ENCODE measurements around the gene FAT2. TPM values are rescaled to one million over a fixed set of nuclear protein-coding genes. Genes with fewer than 3 reads are reported as not detected.

FAT2 gene
- total RNA-seq, 1 donor from 2014 or later, result 3.3 TPM

DNA sequence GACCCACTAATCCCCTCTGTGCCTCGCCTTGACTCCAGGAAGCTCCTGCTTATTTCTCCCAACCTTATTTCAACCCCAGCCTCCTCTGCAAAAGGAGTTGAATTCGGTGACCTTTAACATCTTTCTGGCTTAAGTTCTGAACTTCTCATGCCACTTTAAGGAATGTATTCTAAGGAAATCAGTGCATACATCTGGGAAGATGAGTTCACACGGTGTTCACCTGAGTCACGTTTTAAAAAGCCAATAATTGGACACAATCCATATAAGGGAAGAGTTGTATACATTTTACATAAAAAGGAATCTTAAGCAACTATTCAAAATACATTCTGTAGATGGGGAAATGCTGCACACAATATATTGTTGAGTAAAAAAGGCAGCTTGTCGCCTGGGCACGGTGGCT is 33.2 kb downstream of the FAT2 start:
- DNase-seq (ENCODE audit: low spot score in 2 of 2), result no peak
- no peak for FAIRE-seq

DNA sequence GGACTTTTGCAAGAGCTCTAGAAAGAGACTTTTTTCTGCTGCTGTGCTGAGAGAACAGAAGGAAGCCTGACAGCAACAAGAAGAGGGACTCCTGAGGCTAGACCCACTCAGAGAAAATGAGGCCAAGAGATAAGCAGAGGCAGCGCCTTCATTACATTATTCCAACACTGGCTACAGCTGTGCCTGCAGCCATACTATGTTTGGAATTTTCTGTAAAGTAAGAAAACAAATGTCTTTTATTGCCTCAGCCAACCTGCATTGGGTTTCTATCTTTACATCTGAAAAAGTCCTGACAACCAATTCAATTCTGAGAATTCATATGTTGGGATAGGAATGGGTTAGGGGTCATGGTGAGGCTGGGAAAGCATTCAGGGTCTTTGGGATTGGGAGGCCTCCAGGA is 33.7 kb downstream of the FAT2 start:
- FAIRE-seq, result no peak
- no peak for DNase-seq (ENCODE audit: low spot score in 2 of 2)

DNA sequence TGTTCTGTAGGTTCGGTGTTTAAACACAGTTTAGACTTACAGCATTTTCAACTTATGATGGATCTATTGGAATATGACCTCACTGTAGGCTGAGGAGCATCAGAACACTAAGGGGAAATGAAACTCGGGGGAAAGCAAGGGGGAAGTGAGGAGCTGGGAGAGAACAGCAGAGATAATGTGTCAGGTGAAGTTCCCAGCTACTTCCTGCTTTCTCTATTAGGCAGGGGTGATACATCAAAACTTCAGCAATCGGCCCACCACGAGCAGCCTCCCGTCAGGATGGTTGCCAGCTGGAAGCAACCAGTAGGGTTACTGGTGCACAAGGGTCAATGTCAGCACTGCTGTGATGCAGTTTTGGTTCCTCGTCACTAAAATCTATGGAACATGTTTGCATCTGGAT is 34.3 kb downstream of the FAT2 start:
- FAIRE-seq (no peak), DNase-seq (ENCODE audit: low spot score in 2 of 2) (peak in 1 of 2 donors; percentile 22)

DNA sequence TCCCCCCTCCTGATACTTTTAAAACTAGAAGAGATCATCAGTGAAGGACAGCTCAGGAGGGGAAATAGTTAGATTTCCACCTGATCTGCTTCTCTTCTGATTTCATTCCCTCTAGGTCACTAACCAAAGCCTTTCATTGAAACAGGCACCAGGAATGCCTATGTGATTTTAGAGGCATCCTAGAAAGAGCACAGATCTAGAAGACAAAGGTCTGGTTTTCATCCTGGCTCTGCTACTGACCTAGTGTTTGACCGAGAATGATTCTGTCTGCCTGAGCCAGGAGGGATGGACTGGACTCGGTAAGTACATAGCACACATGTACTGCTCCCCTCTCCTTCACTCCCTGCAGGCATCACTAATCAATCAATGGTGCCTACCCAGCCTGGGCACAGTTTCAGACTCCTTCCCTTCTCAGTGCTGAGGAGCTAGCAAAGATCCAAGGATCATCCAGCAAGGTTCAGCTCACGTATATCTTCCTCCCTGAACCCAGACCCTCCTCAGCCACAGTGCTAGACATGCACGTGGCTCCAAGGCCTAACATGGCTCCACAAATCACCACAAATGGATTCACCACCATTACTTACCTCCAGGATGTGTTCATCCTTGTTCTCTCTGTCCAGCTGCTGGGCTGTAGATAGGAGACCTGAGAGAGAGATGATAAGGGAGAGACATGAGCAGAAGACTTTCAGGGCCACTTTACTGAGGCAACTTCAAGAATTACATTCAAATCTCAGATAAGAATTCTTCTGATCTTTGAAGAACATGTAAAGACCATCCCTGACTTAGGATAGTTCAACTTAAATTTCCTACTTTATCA is 35.2 kb downstream of the FAT2 start:
- FAIRE-seq, result no peak
- no peak for DNase-seq (ENCODE audit: low spot score in 2 of 2)

DNA sequence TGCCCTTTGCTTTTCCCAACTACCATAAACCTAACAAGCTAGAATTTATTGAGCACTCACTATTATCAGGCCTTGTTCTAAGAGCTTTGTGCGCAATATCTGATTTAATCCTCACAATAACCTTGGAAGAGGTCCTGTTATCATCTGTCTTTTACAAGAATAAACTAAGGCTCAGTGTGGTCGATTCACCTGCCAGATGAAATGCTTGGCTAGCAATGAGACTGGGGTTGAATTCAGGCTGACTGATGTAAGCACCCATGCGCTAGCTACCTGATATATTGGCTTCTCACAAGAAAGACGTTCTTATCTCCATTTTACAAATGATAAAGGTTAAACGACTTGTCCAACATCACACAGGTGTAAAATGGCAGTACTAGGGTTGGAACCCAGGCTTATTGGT is 37.4 kb downstream of the FAT2 start:
- DNase-seq (ENCODE audit: low spot score in 2 of 2) (no peak), FAIRE-seq (no peak)

DNA sequence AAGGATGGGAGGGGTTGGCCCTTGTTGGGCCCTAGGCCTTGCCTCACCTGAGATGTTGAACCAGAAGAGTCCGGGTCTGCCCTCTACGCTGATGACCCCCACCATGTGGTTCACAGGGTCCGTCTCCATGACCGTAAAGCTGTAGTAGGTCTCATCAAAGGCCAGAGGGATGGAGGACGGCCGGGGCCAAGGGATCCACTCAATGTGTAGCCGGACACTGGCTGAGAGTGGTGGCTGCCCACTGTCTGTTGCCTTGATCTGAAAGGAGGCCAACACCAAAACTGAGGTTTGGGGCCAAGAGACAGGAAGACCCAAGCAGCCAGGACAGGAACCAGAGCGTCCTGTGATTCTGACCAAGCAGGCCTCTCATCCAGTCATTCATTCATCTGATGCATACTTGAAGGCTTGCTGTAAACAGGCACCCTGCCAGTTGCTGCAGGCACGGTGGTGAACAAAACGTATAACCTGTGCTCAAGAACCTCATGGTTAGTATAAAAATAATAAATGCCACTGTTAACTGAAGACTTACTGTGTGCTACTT is 37.9 kb downstream of the FAT2 start:
- no peak for DNase-seq (ENCODE audit: low spot score in 2 of 2)
- FAIRE-seq, result no peak

DNA sequence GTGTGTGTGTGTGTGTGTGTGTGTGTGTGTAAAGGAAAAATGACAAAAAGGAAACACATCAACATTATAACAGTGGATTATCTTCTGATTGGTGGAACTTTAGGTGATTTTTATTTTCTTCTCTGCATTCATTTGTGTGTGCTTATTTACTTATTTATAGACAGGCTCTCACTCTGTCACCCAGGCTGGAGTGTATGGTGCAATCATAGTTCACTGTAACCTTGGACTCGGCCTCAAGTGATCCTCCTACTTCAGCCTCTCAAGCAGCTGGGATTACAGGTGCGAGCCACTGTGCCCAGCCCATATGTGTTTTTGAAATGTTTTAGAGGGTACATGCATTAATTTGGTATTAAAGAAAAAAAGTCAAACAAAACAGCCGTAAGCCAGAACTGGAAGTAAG is 39.1 kb downstream of the FAT2 start:
- FAIRE-seq (no peak), DNase-seq (ENCODE audit: low spot score in 2 of 2) (no peak)

DNA sequence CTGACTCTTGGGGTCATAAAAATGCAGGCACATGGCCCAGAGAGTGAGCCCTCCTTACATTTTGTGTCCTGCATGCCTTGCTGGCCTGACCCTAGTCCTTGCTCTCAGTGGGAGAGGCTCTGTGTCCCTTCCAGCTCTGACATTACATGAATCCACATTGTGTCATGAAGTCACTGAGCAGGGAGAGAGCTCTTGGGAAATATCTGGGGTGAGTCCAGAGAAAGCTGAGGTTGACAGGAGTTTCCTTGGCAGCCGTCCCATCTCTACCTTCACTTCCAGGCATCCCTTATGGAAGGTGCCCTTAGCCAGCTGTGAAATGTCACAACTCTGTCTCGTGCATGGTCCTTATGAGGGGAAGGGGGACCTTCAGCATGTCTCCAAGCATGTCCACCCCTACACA is 41.0 kb downstream of the FAT2 start:
- FAIRE-seq, result no peak
- no peak for DNase-seq (ENCODE audit: low spot score in 2 of 2)

DNA sequence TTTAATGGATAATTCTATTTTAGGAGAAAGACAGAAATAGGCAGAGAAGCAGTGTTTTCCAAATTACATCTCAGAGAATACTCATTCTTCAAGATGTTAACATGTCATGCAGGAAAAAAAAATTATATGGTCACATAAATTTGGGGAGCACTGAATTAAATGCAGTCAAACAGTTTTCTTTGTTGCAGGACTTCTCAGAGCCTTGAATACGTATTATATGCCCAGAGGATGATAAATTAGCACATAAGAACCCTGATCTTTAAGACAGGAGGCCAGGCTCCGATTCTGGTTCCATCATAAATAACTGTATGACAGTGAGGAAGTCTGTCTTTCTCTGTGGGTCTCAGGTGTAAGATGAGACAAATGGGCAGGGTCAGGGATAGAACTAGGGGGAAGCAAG is 41.4 kb downstream of the FAT2 start:
- no peak for DNase-seq (ENCODE audit: low spot score in 2 of 2)
- FAIRE-seq, result no peak

DNA sequence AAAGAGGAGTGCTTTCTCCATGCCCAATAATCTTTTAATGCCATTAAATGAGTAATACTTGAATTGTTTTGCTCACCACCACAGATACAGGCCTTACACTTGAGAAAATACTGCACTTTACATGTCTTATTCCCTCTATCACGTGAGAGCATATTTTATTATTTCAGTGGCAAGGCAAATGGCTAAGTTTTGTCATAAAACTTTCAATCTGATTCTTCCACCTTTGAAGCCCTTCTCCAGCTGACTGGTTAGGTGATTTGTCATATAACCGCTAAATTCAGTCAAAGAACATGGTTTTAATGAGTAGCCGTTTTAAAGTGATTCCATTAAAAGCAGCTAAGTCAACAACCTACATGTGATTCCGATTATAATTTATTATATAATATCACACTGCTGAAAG is 43.8 kb downstream of the FAT2 start:
- DNase-seq (ENCODE audit: low spot score in 2 of 2) (no peak), FAIRE-seq (no peak)

DNA sequence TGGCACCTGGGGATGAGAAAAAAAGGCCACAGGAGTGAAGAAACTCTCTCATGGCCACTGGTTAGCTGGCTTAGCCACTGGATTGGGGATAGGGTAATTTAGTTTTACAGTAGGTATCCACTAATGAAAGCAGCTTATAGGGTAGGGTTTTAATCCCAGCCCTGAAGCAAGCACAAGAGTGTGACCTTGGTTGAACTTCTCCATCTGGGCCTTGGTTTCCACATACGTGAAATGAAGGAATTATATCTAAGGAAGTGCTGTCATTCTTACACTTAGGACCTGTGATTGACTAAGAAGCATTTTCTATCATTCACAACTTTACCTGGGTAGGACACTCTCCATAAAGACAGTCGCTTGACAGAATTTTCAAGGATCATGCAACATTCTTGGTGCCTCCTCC is 49.6 kb downstream of the FAT2 start:
- DNase-seq (ENCODE audit: low spot score in 2 of 2) (no peak), FAIRE-seq (no peak)

Other genes starting within 250 kb of the FAT2 start
- not detected for gene SLC36A2, start 243.8 kb downstream of the FAT2 start, total RNA-seq
- gene SLC36A1, start 143.7 kb downstream of the FAT2 start, total RNA-seq, result 19.2 TPM
- gene SPARC, start 95.6 kb upstream of the FAT2 start, total RNA-seq, result 74.6 TPM
- gene ATOX1, start 167.3 kb upstream of the FAT2 start, total RNA-seq, result 25.3 TPM
- 60.7 TPM for gene G3BP1, start 180.6 kb upstream of the FAT2 start, total RNA-seq